Measurements from ENCODE around the gene AK5. TPM values are rescaled to one million over a fixed set of nuclear protein-coding genes. Genes with fewer than 3 reads are reported as not detected.

The AK5 gene
- polyA plus RNA-seq, 3 donors, result 0.34 to 0.72 (median 0.48) TPM

GRCh38 chr1:77548285-77548684 lies 266.5 kb downstream of the AK5 start:
- peaks cover 0 to 3% (median 0%) of the 10 kb centered on the region in 7 donors for H3K9me3 Mint-ChIP-seq
- H3K4me3 ChIP-seq (replicated peaks in 1 of 3; ENCODE audit: low read depth in 2 of 3, low read length in 3 of 3), result no peak overlapping the region
- WGBS (ENCODE audit: insufficient coverage), result 100% methylated on average over 3 of the region's 3 CpGs

GRCh38 chr1:77550135-77550534 lies 268.3 kb downstream of the AK5 start:
- Mint-ChIP-seq H3K9me3 (peaks cover 0 to 8% (median 1%) of the 10 kb centered on the region in 7 donors), H3K27ac (no peak overlapping the region), H3K27me3 (ENCODE audit: low read depth in 3 of 3) (peaks cover 0 to 2% (median 0%) of the 10 kb centered on the region in 3 donors), H3K36me3 (peaks cover 0 to under 1% of the 10 kb centered on the region in 2 donors), H3K4me1 (peaks cover 9% of the 10 kb centered on the region), H3K4me3 (no peak overlapping the region)
- no CpG with 5 or more reads among the region's 5 CpGs for WGBS (ENCODE audit: insufficient coverage)
- Histone ChIP-seq H3K4me2 (replicated peaks; ENCODE audit: extremely low read depth, low read length, poor library complexity, severe bottlenecking) (no peak overlapping the region), H4K20me1 (ENCODE audit: insufficient read depth, low read length) (no peaks in the 10 kb centered on the region), H3K9ac (ENCODE audit: insufficient read depth, low read length, poor library complexity, severe bottlenecking) (no peak overlapping the region), H3K9me3 (replicated peaks in 1 of 2; ENCODE audit: control insufficient read depth in 1 of 2, insufficient read depth in 1 of 2, low read length in 2 of 2) (no peaks in the 10 kb centered on the region), H3K79me2 (ENCODE audit: insufficient read depth, low read length) (no peaks in the 10 kb centered on the region), H2AFZ (ENCODE audit: insufficient read depth, low read depth, low read length, poor library complexity, severe bottlenecking) (no peak overlapping the region), H3K4me1 (ENCODE audit: control insufficient read depth in 1 of 2, insufficient read depth in 2 of 2, low read length in 2 of 2) (no peaks in the 10 kb centered on the region), H3K4me3 (replicated peaks in 1 of 3; ENCODE audit: low read depth in 2 of 3, low read length in 3 of 3) (no peak overlapping the region), H3K36me3 (replicated peaks in 1 of 2; ENCODE audit: control insufficient read depth in 1 of 2, insufficient read depth in 2 of 2, low read length in 2 of 2) (no peaks in the 10 kb centered on the region), H3K27me3 (ENCODE audit: control insufficient read depth in 2 of 2, insufficient read depth in 2 of 2, low read length in 2 of 2) (no peaks in the 10 kb centered on the region), H3K27ac (ENCODE audit: low read depth in 1 of 2, low read length in 2 of 2) (no peak overlapping the region)
- DNase-seq, result no peak
- no peak for TF ChIP-seq CTCF (IDR thresholded peaks at IDR 0.05)
- intact Hi-C loops (cut with micrococcal nuclease), result no loop called here

More at GRCh38 chr1:77548285-77548684, 266.5 kb downstream of the AK5 start:
- intact Hi-C loops (cut with micrococcal nuclease), result no loop called here
- no peaks in the 10 kb centered on the region for H4K20me1 ChIP-seq (ENCODE audit: insufficient read depth, low read length)
- no peak overlapping the region for H3K4me2 ChIP-seq (replicated peaks; ENCODE audit: extremely low read depth, low read length, poor library complexity, severe bottlenecking)
- H3K9me3 ChIP-seq (replicated peaks in 1 of 2; ENCODE audit: control insufficient read depth in 1 of 2, insufficient read depth in 1 of 2, low read length in 2 of 2), result no peaks in the 10 kb centered on the region
- no peaks in the 10 kb centered on the region for H3K27me3 ChIP-seq (ENCODE audit: control insufficient read depth in 2 of 2, insufficient read depth in 2 of 2, low read length in 2 of 2)
- peaks cover 4 to 7% of the 10 kb centered on the region in 2 donors for H3K4me1 ChIP-seq (ENCODE audit: control insufficient read depth in 1 of 2, insufficient read depth in 2 of 2, low read length in 2 of 2)
- no peaks in the 10 kb centered on the region for H3K79me2 ChIP-seq (ENCODE audit: insufficient read depth, low read length)
- no peak overlapping the region for H3K9ac ChIP-seq (ENCODE audit: insufficient read depth, low read length, poor library complexity, severe bottlenecking)
- H3K27ac Mint-ChIP-seq, result no peak overlapping the region
- H3K4me3 Mint-ChIP-seq, result no peak overlapping the region
- TF ChIP-seq CTCF (IDR thresholded peaks at IDR 0.05), result no peak
- peaks cover 0 to 2% (median 0%) of the 10 kb centered on the region in 3 donors for H3K27me3 Mint-ChIP-seq (ENCODE audit: low read depth in 3 of 3)
- H2AFZ ChIP-seq (ENCODE audit: insufficient read depth, low read depth, low read length, poor library complexity, severe bottlenecking), result no peak overlapping the region
- DNase-seq, result no peak
- peaks cover 18% of the 10 kb centered on the region for H3K4me1 Mint-ChIP-seq
- H3K27ac ChIP-seq (ENCODE audit: low read depth in 1 of 2, low read length in 2 of 2), result no peak overlapping the region
- no peaks in the 10 kb centered on the region for H3K36me3 ChIP-seq (replicated peaks in 1 of 2; ENCODE audit: control insufficient read depth in 1 of 2, insufficient read depth in 2 of 2, low read length in 2 of 2)
- peaks cover 0 to 2% of the 10 kb centered on the region in 2 donors for H3K36me3 Mint-ChIP-seq
